GM19467 (cell line): ENCODE data around the gene COL4A2.
"Not testable (repeated sequence)": the region's sequence is repeated elsewhere in the genome, so short reads cannot be mapped to it uniquely, and the experiment has no call there.

Experiments
- ATAC-seq: cut with Tn5 transposase; IDR thresholded peaks from one replicate; pipeline ENCODE4 v1.9.1; 2021; ENCODE audit warnings: mild to moderate bottlenecking, moderate library complexity; ENCODE audit not compliant: unreplicated experiment

The COL4A2 gene

GRCh38 chr13:110374431-110375370 is 67.6 kb downstream of the COL4A2 start:
- no peak for ATAC-seq

GRCh38 chr13:110376120-110376519 is 69.0 kb downstream of the COL4A2 start:
- ATAC-seq = no peak

GRCh38 chr13:110377178-110377825 is 70.2 kb downstream of the COL4A2 start:
- ATAC-seq = no peak

GRCh38 chr13:110377826-110378201 is 70.7 kb downstream of the COL4A2 start:
- ATAC-seq = no peak

- no peak for ATAC-seq
These were observed 72.3 kb downstream of the COL4A2 start for GRCh38 chr13:110379358-110379757.

- ATAC-seq = no peak
These were observed 72.8 kb downstream of the COL4A2 start for GRCh38 chr13:110379905-110380341.

GRCh38 chr13:110380359-110381028 is 73.4 kb downstream of the COL4A2 start:
- ATAC-seq = no peak

- ATAC-seq = no peak
These were observed 73.9 kb downstream of the COL4A2 start for GRCh38 chr13:110381029-110381360.

GRCh38 chr13:110382229-110382628 is 75.1 kb downstream of the COL4A2 start:
- no peak for ATAC-seq

- ATAC-seq = no peak
These were observed 75.7 kb downstream of the COL4A2 start for GRCh38 chr13:110382830-110383229.

- peak; percentile 95 for ATAC-seq
These were observed 80.5 kb downstream of the COL4A2 start for GRCh38 chr13:110387451-110388107.

- no peak for ATAC-seq
These were observed 81.2 kb downstream of the COL4A2 start for GRCh38 chr13:110388108-110388943.

GRCh38 chr13:110390567-110390966 is 83.5 kb downstream of the COL4A2 start:
- no peak for ATAC-seq

GRCh38 chr13:110391273-110391672 is 84.2 kb downstream of the COL4A2 start:
- no peak for ATAC-seq

GRCh38 chr13:110392510-110393240 is 85.6 kb downstream of the COL4A2 start:
- ATAC-seq = no peak

- no peak for ATAC-seq
These were observed 86.7 kb downstream of the COL4A2 start for GRCh38 chr13:110393761-110394160.

- ATAC-seq = no peak
These were observed 87.3 kb downstream of the COL4A2 start for GRCh38 chr13:110394371-110394841.

- not testable (repeated sequence) for ATAC-seq
These were observed 88.5 kb downstream of the COL4A2 start for GRCh38 chr13:110395616-110396015.

- ATAC-seq = no peak
These were observed 89.4 kb downstream of the COL4A2 start for GRCh38 chr13:110396476-110396875.
